Measurements from ENCODE around the gene PIGQ. TPM values are rescaled to one million over a fixed set of nuclear protein-coding genes. Genes with fewer than 3 reads are reported as not detected.

Gene PIGQ
- total and polyA plus RNA-seq, 2 donors, result 11.8 to 39.0 TPM

GRCh38 chr16:628321-629061 lies 58.7 kb downstream of the PIGQ start:
- H3K27ac ChIP-seq (ENCODE audit: low read depth), result no peak overlapping the region
- no peak overlapping the region for H3K4me3 ChIP-seq (ENCODE audit: low read depth, low read length)
- WGBS, result 93% methylated on average over 33 of the region's 33 CpGs
- no peaks in the 10 kb centered on the region for H3K4me1 ChIP-seq (ENCODE audit: insufficient read depth)
- DNase-seq (ENCODE audit: extremely low spot score), result no peak
- H3K36me3 ChIP-seq (ENCODE audit: insufficient read depth), result peaks cover 1% of the 10 kb centered on the region

GRCh38 chr16:629185-629832 lies 59.5 kb downstream of the PIGQ start:
- no peak for DNase-seq (ENCODE audit: extremely low spot score)
- 63% methylated on average over 29 of the region's 29 CpGs for WGBS
- H3K27ac ChIP-seq (ENCODE audit: low read depth), result no peak overlapping the region
- peaks cover 1% of the 10 kb centered on the region for H3K36me3 ChIP-seq (ENCODE audit: insufficient read depth)
- no peak overlapping the region for H3K4me3 ChIP-seq (ENCODE audit: low read depth, low read length)
- H3K4me1 ChIP-seq (ENCODE audit: insufficient read depth), result no peaks in the 10 kb centered on the region

GRCh38 chr16:629833-630248 lies 60.1 kb downstream of the PIGQ start:
- Histone ChIP-seq H3K27ac (ENCODE audit: low read depth) (no peak overlapping the region), H3K4me3 (ENCODE audit: low read depth, low read length) (no peak overlapping the region), H3K36me3 (ENCODE audit: insufficient read depth) (peaks cover 1% of the 10 kb centered on the region), H3K4me1 (ENCODE audit: insufficient read depth) (no peaks in the 10 kb centered on the region)
- no peak for DNase-seq (ENCODE audit: extremely low spot score)
- 39% methylated on average over 11 of the region's 11 CpGs for WGBS

GRCh38 chr16:630249-630814 lies 60.6 kb downstream of the PIGQ start:
- H3K4me1 ChIP-seq (ENCODE audit: insufficient read depth), result no peaks in the 10 kb centered on the region
- 34% methylated on average over 29 of the region's 29 CpGs for WGBS
- no peak for DNase-seq (ENCODE audit: extremely low spot score)
- no peak overlapping the region for H3K27ac ChIP-seq (ENCODE audit: low read depth)
- peaks cover 1% of the 10 kb centered on the region for H3K36me3 ChIP-seq (ENCODE audit: insufficient read depth)
- H3K4me3 ChIP-seq (ENCODE audit: low read depth, low read length), result no peak overlapping the region

GRCh38 chr16:630815-631405 lies 61.1 kb downstream of the PIGQ start, which contains the start of gene WFIKKN1:
Gene WFIKKN1 (plus strand): TSS chr16:630985. CDS start chr16:631254, 269 bp downstream.
- Histone ChIP-seq H3K4me3 (ENCODE audit: low read depth, low read length) (no peak within 1 kb of the TSS), H3K36me3 (ENCODE audit: insufficient read depth) (peaks cover 1% of the 10 kb centered on the region), H3K4me1 (ENCODE audit: insufficient read depth) (no peaks in the 10 kb centered on the region), H3K27ac (ENCODE audit: low read depth) (no peak within 1 kb of the TSS)
- no peak for DNase-seq (ENCODE audit: extremely low spot score)
- 3% methylated on average over 23 of the region's 23 CpGs for WGBS

GRCh38 chr16:631808-632358 lies 62.1 kb downstream of the PIGQ start:
- DNase-seq (ENCODE audit: extremely low spot score), result no peak
- WGBS, result 51% methylated on average over 9 of the region's 9 CpGs
- Histone ChIP-seq H3K4me3 (ENCODE audit: low read depth, low read length) (no peak overlapping the region), H3K4me1 (ENCODE audit: insufficient read depth) (no peaks in the 10 kb centered on the region), H3K27ac (ENCODE audit: low read depth) (no peak overlapping the region), H3K36me3 (ENCODE audit: insufficient read depth) (peaks cover 1% of the 10 kb centered on the region)

GRCh38 chr16:632486-633335 lies 62.9 kb downstream of the PIGQ start:
- Histone ChIP-seq H3K4me1 (ENCODE audit: insufficient read depth) (no peaks in the 10 kb centered on the region), H3K36me3 (ENCODE audit: insufficient read depth) (no peaks in the 10 kb centered on the region), H3K27ac (ENCODE audit: low read depth) (no peak overlapping the region), H3K4me3 (ENCODE audit: low read depth, low read length) (no peak overlapping the region)
- no peak for DNase-seq (ENCODE audit: extremely low spot score)
- 94% methylated on average over 67 of the region's 67 CpGs for WGBS

- WGBS, result 97% methylated on average over 74 of the region's 74 CpGs
- H3K4me3 ChIP-seq (ENCODE audit: low read depth, low read length), result no peak overlapping the region
- no peaks in the 10 kb centered on the region for H3K36me3 ChIP-seq (ENCODE audit: insufficient read depth)
- no peak for DNase-seq (ENCODE audit: extremely low spot score)
- no peak overlapping the region for H3K27ac ChIP-seq (ENCODE audit: low read depth)
- H3K4me1 ChIP-seq (ENCODE audit: insufficient read depth), result no peaks in the 10 kb centered on the region
Observed at GRCh38 chr16:633336-634050, 63.7 kb downstream of the PIGQ start.

Small RNA genes lying within 50 kb of the gene (small RNA-seq; reads per million reads assigned to genes)
- gene MIR3176 (0.53 reads per million, percentile 49 among the genes with 10 or more reads in this experiment), gene MIR5587 (not detected), gene Z98883.1 (not detected)

Other genes with a start within 250 kb of the PIGQ start
- gene AXIN1, start 217.2 kb upstream of the PIGQ start, total RNA-seq, result 9.9 TPM
- 25.0 TPM for gene AXIN1, start 217.2 kb upstream of the PIGQ start, polyA plus RNA-seq
- gene MRPL28, start 199.4 kb upstream of the PIGQ start, total RNA-seq, result 20.3 TPM
- 81.1 TPM for gene MRPL28, start 199.4 kb upstream of the PIGQ start, polyA plus RNA-seq
- gene PGAP6, start 188.0 kb upstream of the PIGQ start, total RNA-seq, result 15.9 TPM
- 53.8 TPM for gene PGAP6, start 188.0 kb upstream of the PIGQ start, polyA plus RNA-seq
- gene NME4, start 172.8 kb upstream of the PIGQ start, total RNA-seq, result 29.0 TPM
- 246 TPM for gene NME4, start 172.8 kb upstream of the PIGQ start, polyA plus RNA-seq
- 5.3 TPM for gene DECR2, start 168.1 kb upstream of the PIGQ start, total RNA-seq
- 20.6 TPM for gene DECR2, start 168.1 kb upstream of the PIGQ start, polyA plus RNA-seq
- gene RAB11FIP3, start 144.3 kb upstream of the PIGQ start, total RNA-seq, result 16.8 TPM
- gene RAB11FIP3, start 144.3 kb upstream of the PIGQ start, polyA plus RNA-seq, result 57.0 TPM
- gene CAPN15, start 42.3 kb upstream of the PIGQ start, total RNA-seq, result 12.7 TPM
- gene CAPN15, start 42.3 kb upstream of the PIGQ start, polyA plus RNA-seq, result 30.3 TPM
- gene PRR35, start 9.6 kb upstream of the PIGQ start, total RNA-seq, result not detected
- gene PRR35, start 9.6 kb upstream of the PIGQ start, polyA plus RNA-seq, result not detected
- gene NHLRC4, start 3.0 kb upstream of the PIGQ start, total RNA-seq, result 1.0 TPM
- 1.8 TPM for gene NHLRC4, start 3.0 kb upstream of the PIGQ start, polyA plus RNA-seq
- 6.9 TPM for gene RAB40C, start 20.1 kb downstream of the PIGQ start, total RNA-seq
- 30.9 TPM for gene RAB40C, start 20.1 kb downstream of the PIGQ start, polyA plus RNA-seq
- gene WFIKKN1, start 61.0 kb downstream of the PIGQ start, total RNA-seq, result 0.37 TPM
- 0.30 TPM for gene WFIKKN1, start 61.0 kb downstream of the PIGQ start, polyA plus RNA-seq
- 26.7 TPM for gene METTL26, start 66.3 kb downstream of the PIGQ start, total RNA-seq
- gene METTL26, start 66.3 kb downstream of the PIGQ start, polyA plus RNA-seq, result 135 TPM
- gene MCRIP2, start 71.9 kb downstream of the PIGQ start, total RNA-seq, result 5.1 TPM
- 42.6 TPM for gene MCRIP2, start 71.9 kb downstream of the PIGQ start, polyA plus RNA-seq
- 15.8 TPM for gene WDR90, start 79.4 kb downstream of the PIGQ start, total RNA-seq
- 21.9 TPM for gene WDR90, start 79.4 kb downstream of the PIGQ start, polyA plus RNA-seq
- 26.0 TPM for gene RHOT2, start 98.2 kb downstream of the PIGQ start, total RNA-seq
- gene RHOT2, start 98.2 kb downstream of the PIGQ start, polyA plus RNA-seq, result 103 TPM
- gene RHBDL1, start 105.7 kb downstream of the PIGQ start, total RNA-seq, result 0.95 TPM
- gene RHBDL1, start 105.7 kb downstream of the PIGQ start, polyA plus RNA-seq, result 1.3 TPM
- gene STUB1, start 110.4 kb downstream of the PIGQ start, total RNA-seq, result 29.4 TPM
- 132 TPM for gene STUB1, start 110.4 kb downstream of the PIGQ start, polyA plus RNA-seq
- gene JMJD8, start 114.4 kb downstream of the PIGQ start, total RNA-seq, result 28.3 TPM
- gene JMJD8, start 114.4 kb downstream of the PIGQ start, polyA plus RNA-seq, result 91.4 TPM
- 2.7 TPM for gene WDR24, start 120.4 kb downstream of the PIGQ start, total RNA-seq
- 12.9 TPM for gene WDR24, start 120.4 kb downstream of the PIGQ start, polyA plus RNA-seq
- gene FBXL16, start 135.8 kb downstream of the PIGQ start, total RNA-seq, result 0.26 TPM
- gene FBXL16, start 135.8 kb downstream of the PIGQ start, polyA plus RNA-seq, result 0.68 TPM
- 14.5 TPM for gene METRN, start 145.2 kb downstream of the PIGQ start, total RNA-seq
- 42.9 TPM for gene METRN, start 145.2 kb downstream of the PIGQ start, polyA plus RNA-seq
- gene ANTKMT, start 151.2 kb downstream of the PIGQ start, total RNA-seq, result 7.9 TPM
- gene ANTKMT, start 151.2 kb downstream of the PIGQ start, polyA plus RNA-seq, result 29.3 TPM
- gene CCDC78, start 156.5 kb downstream of the PIGQ start, total RNA-seq, result 0.74 TPM
- 0.49 TPM for gene CCDC78, start 156.5 kb downstream of the PIGQ start, polyA plus RNA-seq
- gene HAGHL, start 157.1 kb downstream of the PIGQ start, total RNA-seq, result 1.1 TPM
- 3.5 TPM for gene HAGHL, start 157.1 kb downstream of the PIGQ start, polyA plus RNA-seq
- 33.4 TPM for gene CIAO3, start 171.0 kb downstream of the PIGQ start, total RNA-seq
- gene CIAO3, start 171.0 kb downstream of the PIGQ start, polyA plus RNA-seq, result 26.6 TPM
- 0.74 TPM for gene MSLN, start 190.8 kb downstream of the PIGQ start, total RNA-seq
- 0.41 TPM for gene MSLN, start 190.8 kb downstream of the PIGQ start, polyA plus RNA-seq
- 8.1 TPM for gene RPUSD1, start 218.4 kb downstream of the PIGQ start, total RNA-seq
- 21.6 TPM for gene RPUSD1, start 218.4 kb downstream of the PIGQ start, polyA plus RNA-seq
- gene CHTF18, start 218.7 kb downstream of the PIGQ start, total RNA-seq, result 8.6 TPM
- gene CHTF18, start 218.7 kb downstream of the PIGQ start, polyA plus RNA-seq, result 16.7 TPM
- not detected for gene GNG13, start 230.8 kb downstream of the PIGQ start, total RNA-seq
- gene GNG13, start 230.8 kb downstream of the PIGQ start, polyA plus RNA-seq, result not detected

Data from urinary bladder (tissue), 4 donors.